Mucosa of descending colon (tissue), 3 donors: Measurements from ENCODE around the gene DRG1. TPM values are rescaled to one million over a fixed set of nuclear protein-coding genes. Genes with fewer than 3 reads are reported as not detected.

Experiments used
- ATAC-seq: fragments of 200-7000 bp; cut with Tn5 transposase; one replicate; pipeline ENCODE4 v1.9.1; 2020; ENCODE audit warnings: mild to moderate bottlenecking, moderate library complexity
- DNase-seq, 3 donors: peaks; one replicate each; pipeline ENCODE4 v3.0.0-alpha.2; 2020
- H3K36me3 ChIP-seq: fragments of 200-600 bp; one replicate; pipeline ENCODE4 v1.8.0; 2021; ENCODE audit warnings: low read depth, mild to moderate bottlenecking
- H3K4me1 ChIP-seq: fragments of 200-600 bp; one replicate; pipeline ENCODE4 v1.8.0; 2021; ENCODE audit warnings: low read depth, mild to moderate bottlenecking
- H3K4me3 ChIP-seq: fragments of 200-600 bp; one replicate; pipeline ENCODE4 v1.8.0; 2021; ENCODE audit warnings: mild to moderate bottlenecking
- H3K9me3 ChIP-seq: fragments of 200-600 bp; one replicate; pipeline ENCODE4 v1.8.0; 2021; ENCODE audit warnings: mild to moderate bottlenecking
- intact Hi-C, 2 donors: fragments of 100-400 bp; cut with DNase I in 1 of 2; cut with micrococcal nuclease in 1 of 2; formaldehyde crosslinking; loops; one replicate each; pipeline versions ENCODE4 v1.11.0 to v1.11.1; 2022; cut with DNase I, micrococcal nuclease
- long read RNA-seq, 2 donors: library from polyadenylated mRNA; unstranded; transcript quantifications; one replicate each; pipeline ENCODE4 v2.0.0, GENCODE V29; 2019 to 2021
- total RNA-seq, 3 donors: library from RNA; stranded (reverse); fragmentation: NEBNext Ultra II Directional in 2 of 3; extraction: Animal tissue kit (Norgen Biotek cat#: 25700) in 2 of 3; gene quantifications; one replicate each; pipeline versions ENCODE4 v1.2.1 to v1.2.4, GENCODE V29; 2021 to 2023
- TF ChIP-seq, protein P1 (sequence below): fragments of 200-600 bp; IDR thresholded peaks from one replicate; pipeline ENCODE4 v1.8.0; 2022; ENCODE audit warnings: antibody characterized with exemption, mild to moderate bottlenecking
- donor health status: DM: no; HTN: no; CAD: no; lungs with moderate emphysema.
- donor health status: DM: no; HTN: no; CAD: no.
- donor health status: DM: no; HTN: yes; CAD: no.

Gene DRG1, protein sequence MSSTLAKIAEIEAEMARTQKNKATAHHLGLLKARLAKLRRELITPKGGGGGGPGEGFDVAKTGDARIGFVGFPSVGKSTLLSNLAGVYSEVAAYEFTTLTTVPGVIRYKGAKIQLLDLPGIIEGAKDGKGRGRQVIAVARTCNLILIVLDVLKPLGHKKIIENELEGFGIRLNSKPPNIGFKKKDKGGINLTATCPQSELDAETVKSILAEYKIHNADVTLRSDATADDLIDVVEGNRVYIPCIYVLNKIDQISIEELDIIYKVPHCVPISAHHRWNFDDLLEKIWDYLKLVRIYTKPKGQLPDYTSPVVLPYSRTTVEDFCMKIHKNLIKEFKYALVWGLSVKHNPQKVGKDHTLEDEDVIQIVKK
- 10 to 100 TPM; 39.1 to 50.7 (median 40.5) TPM for total RNA-seq
- long read RNA-seq, donor 1, transcript DRG1-201 (9 exons, 1,746 nt), result major isoform, 62 of 73 reads
- long read RNA-seq, donor 1, partial matches to known transcripts, result 3 of 73 reads
- long read RNA-seq, donor 1, other reads (novel, unspliced or antisense), result 8 of 73 reads
- long read RNA-seq, donor 2, transcript DRG1-201 (9 exons, 1,746 nt), result major isoform, 53 of 57 reads
- long read RNA-seq, donor 2, partial matches to known transcripts, result 0 of 57 reads
- long read RNA-seq, donor 2, other reads (novel, unspliced or antisense), result 4 of 57 reads

DNA sequence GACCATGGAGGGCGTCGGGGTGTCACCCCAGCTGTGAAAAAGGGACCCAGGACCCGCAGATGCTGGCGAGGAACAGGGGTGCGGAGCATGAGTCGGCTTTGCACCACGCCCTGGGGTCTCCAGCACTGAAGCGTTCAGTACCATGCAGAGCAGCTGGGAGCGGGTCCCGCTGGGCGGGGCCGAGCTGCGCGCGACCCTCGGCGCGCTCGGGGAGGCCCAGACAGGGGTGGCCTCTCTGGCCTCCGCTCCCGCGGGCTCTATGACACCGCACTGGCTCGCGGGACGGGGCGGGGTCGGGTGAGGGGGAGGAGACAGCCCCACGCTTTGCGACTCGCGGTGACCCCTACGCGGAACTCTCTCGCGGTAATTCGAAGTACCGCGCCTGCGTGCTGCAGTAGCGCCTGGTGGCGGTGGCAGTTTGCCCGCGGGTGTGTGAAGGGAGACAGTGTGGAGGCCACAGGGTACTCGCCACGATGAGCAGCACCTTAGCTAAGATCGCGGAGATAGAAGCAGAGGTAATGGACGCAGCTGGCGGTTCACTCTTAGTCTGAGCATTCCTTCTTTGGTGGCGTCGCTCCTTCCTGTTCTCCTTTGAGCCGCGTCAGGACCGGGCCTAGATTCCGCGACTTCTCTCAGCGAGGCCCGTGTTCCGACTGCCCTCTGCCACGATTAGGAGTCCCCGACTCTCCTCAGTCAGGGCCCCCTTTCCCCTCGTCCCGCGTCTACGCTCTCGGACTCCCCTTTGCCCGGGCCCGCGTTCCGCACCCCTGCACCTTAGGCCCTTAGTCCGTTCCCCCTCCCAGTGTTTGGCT is at the start of gene DRG1:
DRG1 (plus strand) TSS at position 394 of the 812 bp plus-strand sequence; CDS start at position 474, 80 bp downstream.
- intact Hi-C loops, result no loop called here
- peaks cover 5% of the 10 kb centered on the region for H3K36me3 ChIP-seq
- H3K9me3 ChIP-seq, result no peaks in the 10 kb centered on the region
- DNase-seq, result peak; percentile 97 to 99 (median 98)
- TF ChIP-seq, protein P1, sequence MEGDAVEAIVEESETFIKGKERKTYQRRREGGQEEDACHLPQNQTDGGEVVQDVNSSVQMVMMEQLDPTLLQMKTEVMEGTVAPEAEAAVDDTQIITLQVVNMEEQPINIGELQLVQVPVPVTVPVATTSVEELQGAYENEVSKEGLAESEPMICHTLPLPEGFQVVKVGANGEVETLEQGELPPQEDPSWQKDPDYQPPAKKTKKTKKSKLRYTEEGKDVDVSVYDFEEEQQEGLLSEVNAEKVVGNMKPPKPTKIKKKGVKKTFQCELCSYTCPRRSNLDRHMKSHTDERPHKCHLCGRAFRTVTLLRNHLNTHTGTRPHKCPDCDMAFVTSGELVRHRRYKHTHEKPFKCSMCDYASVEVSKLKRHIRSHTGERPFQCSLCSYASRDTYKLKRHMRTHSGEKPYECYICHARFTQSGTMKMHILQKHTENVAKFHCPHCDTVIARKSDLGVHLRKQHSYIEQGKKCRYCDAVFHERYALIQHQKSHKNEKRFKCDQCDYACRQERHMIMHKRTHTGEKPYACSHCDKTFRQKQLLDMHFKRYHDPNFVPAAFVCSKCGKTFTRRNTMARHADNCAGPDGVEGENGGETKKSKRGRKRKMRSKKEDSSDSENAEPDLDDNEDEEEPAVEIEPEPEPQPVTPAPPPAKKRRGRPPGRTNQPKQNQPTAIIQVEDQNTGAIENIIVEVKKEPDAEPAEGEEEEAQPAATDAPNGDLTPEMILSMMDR, result no peak
- ATAC-seq, result peak; percentile 99
- H3K4me3 ChIP-seq, result peak within 1 kb of the TSS; percentile 67
- peaks cover 9% of the 10 kb centered on the region for H3K4me1 ChIP-seq

DNA sequence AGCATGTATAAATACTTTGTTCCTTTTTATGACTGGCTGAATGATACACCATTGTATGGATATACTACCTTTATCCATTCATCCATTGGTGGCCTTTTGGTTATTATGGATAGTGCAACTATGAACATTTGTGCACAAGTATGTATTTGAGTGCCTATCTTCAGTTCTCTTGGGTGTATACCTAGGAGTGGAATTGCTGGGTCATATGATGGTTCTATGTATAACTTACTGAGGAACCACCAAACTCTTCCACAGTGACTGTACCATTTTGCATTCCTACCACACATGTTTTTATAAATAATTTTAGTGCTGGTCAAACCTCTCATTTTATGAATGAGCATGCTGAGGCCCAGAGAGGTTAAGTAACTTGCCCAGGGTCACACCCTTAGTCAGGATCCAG is 49.4 kb upstream of the DRG1 start:
- peaks cover 8% of the 10 kb centered on the region for H3K4me1 ChIP-seq
- H3K36me3 ChIP-seq, result no peaks in the 10 kb centered on the region
- intact Hi-C loops, result no loop called here
- no peak overlapping the region for H3K4me3 ChIP-seq
- TF ChIP-seq, protein P1, result no peak
- no peak for ATAC-seq
- H3K9me3 ChIP-seq, result no peaks in the 10 kb centered on the region
- no peak for DNase-seq

DNA sequence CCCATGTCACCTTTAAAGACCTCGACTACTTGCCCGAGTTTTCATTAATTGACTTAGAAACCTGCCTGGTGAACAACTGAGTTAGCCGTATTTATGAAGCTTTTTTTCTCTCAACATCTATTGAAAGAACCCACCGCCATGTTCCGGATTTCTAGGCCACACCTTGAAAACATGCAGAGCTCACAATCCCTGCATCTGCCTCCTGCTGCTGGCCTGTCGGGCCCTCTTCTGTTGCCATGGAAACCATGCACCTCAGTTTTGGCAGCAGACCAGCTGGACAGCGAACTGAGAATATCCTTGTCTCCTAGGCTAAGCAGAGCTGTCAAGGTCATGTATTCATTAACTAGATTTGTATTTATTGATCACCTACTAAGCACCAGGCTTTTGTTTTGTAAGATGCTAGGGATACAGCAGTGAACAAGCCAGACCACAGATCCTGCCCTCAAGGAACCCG is 49.0 kb upstream of the DRG1 start:
- no peak overlapping the region for H3K4me3 ChIP-seq
- TF ChIP-seq, protein P1, result no peak
- H3K9me3 ChIP-seq, result no peaks in the 10 kb centered on the region
- DNase-seq (peak in 1 of 3 donors; percentile 30), ATAC-seq (no peak)
- intact Hi-C loops, result no loop called here
- H3K4me1 ChIP-seq, result peaks cover 4% of the 10 kb centered on the region
- no peaks in the 10 kb centered on the region for H3K36me3 ChIP-seq

DNA sequence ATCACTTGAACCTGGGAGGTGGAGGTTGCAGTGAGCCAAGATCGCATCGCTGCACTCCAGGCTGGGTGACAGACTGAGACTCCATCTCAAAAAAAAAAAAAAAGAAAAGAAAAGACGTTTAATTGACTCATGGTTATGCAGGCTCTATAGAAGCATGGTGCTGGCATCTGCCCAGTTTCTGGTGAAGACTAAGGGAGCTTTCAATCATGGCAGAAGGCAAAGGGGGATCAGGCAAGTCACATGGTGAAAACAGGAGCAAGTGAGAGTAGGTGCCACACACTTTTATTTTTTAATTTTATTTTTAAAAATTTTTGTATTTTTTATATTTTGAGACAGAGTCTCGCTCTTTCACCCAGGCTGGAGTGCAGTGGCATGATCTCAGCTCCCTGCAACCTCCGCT is 44.9 kb upstream of the DRG1 start:
- ATAC-seq (no peak), DNase-seq (no peak)
- Histone ChIP-seq H3K4me1 (no peaks in the 10 kb centered on the region), H3K4me3 (no peak overlapping the region), H3K9me3 (no peaks in the 10 kb centered on the region), H3K36me3 (no peaks in the 10 kb centered on the region)
- TF ChIP-seq, protein P1, result no peak
- intact Hi-C loops, result no loop called here

DNA sequence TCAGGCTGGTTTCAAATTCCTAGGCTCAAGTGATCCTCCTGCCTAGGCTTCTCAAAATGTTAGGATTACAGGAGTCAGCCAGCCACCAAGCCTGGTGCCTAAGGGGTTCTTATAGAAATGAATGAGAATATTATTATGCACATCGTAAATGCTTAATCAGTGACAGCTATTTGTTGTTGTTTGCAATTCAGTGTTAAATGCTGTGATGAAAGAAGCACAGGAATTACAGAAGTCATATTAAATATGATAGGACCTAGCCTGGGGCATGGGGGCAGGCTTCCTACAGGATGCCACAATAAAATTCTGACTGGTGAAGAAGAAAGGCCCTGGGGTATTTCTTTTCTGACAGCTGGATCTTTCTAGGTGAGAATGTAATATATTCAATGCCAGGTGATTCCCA is 39.4 kb upstream of the DRG1 start:
- ATAC-seq (no peak), DNase-seq (no peak)
- no peaks in the 10 kb centered on the region for H3K9me3 ChIP-seq
- no peaks in the 10 kb centered on the region for H3K36me3 ChIP-seq
- H3K4me3 ChIP-seq, result no peak overlapping the region
- intact Hi-C loops, result no loop called here
- no peaks in the 10 kb centered on the region for H3K4me1 ChIP-seq
- TF ChIP-seq, protein P1, result no peak
